ENCODE results near the gene TFAP2C. TPM values are rescaled to one million over a fixed set of nuclear protein-coding genes. Genes with fewer than 3 reads are reported as not detected.

Gene TFAP2C
- total and polyA plus RNA-seq, 10 of the 15 experiments (the other 5 are each of a cell fraction or from before 2014, with no cell fraction given) = 0.49 TPM; not detected in 9

GRCh38 chr20:56595746-56596475, 33.2 kb upstream of the TFAP2C start:
- BruUV-seq (replicated peaks) = no TSS peak
- ChIA-PET POLR2A (interaction anchor here (0.7 kb wide), 1 partner anchor 398 kb away, joined by 5 read pairs; no protein-coding TSS in a partner anchor), SMC1A (ENCODE audit: uncharacterized antibody, unreplicated experiment) (no interaction called here), CTCF (interaction anchor here (1.0 to 1.2 kb wide), 2 partner anchors 44 to 46 kb away, joined by 3 to 4 read pairs; no protein-coding TSS in a partner anchor), RAD21 (ENCODE audit: unreplicated experiment) (no interaction called here)
- H3K79me2 ChIP-seq (ENCODE audit: control insufficient read depth, insufficient read depth, low read length) = no peaks in the 10 kb centered on the region
- no peak overlapping the region for H3K27ac ChIP-seq (ENCODE audit: control insufficient read depth, insufficient read depth)
- H3K36me3 ChIP-seq (ENCODE audit: control insufficient read depth in 2 of 2, insufficient read depth in 2 of 2, low read length in 1 of 2) = no peaks in the 10 kb centered on the region
- intact Hi-C loops (cut with micrococcal nuclease; ENCODE audit: unreplicated experiment) (no loop called here), in situ Hi-C loops (cut with MboI) (no loop called here)
- H3K4me3 ChIP-seq = no peak overlapping the region
- no peaks in the 10 kb centered on the region for H3K9me3 ChIP-seq (replicated peaks; ENCODE audit: control insufficient read depth, insufficient read depth, low read length)
- TF ChIP-seq YBX1 (IDR thresholded peaks at IDR 0.05) (no peak), HCFC1 (IDR thresholded peaks at IDR 0.05; ENCODE audit: low read length) (no peak), SP1 (IDR thresholded peaks at IDR 0.05; ENCODE audit: low read depth, low read length) (no peak), POLR2AphosphoS2 (IDR thresholded peaks at IDR 0.05; ENCODE audit: low read depth, low read length) (no peak), POU2F2 (IDR thresholded peaks at IDR 0.05; ENCODE audit: borderline replicate concordance, low read depth, low read length) (no peak), ZBTB4 (CRISPR knock-in tag; IDR thresholded peaks at IDR 0.05) (no peak), HDAC2 (IDR thresholded peaks at IDR 0.05) (no peak), ZBTB40 (IDR thresholded peaks at IDR 0.05; ENCODE audit: borderline replicate concordance) (no peak), SUZ12 (IDR thresholded peaks at IDR 0.05; ENCODE audit: unreplicated experiment) (no peak), BMI1 (IDR thresholded peaks at IDR 0.05; ENCODE audit: borderline replicate concordance) (no peak), PAX8 (IDR thresholded peaks at IDR 0.05) (no peak), CBX3 (IDR thresholded peaks at IDR 0.05; ENCODE audit: borderline replicate concordance, low read depth) (no peak), ATF7 (IDR thresholded peaks at IDR 0.05; ENCODE audit: low read depth) (no peak), ZBED1 (IDR thresholded peaks at IDR 0.05; ENCODE audit: borderline replicate concordance) (no peak), CREM (IDR thresholded peaks at IDR 0.05; ENCODE audit: low read depth) (no peak), FOXM1 (IDR thresholded peaks at IDR 0.05; ENCODE audit: low read depth, low read length) (no peak)
- ATAC-seq = no peak
- no peak overlapping the region for H3K9ac ChIP-seq (ENCODE audit: control insufficient read depth, insufficient read depth, low read length)
- FAIRE-seq = no peak
- H3K4me2 ChIP-seq (ENCODE audit: control insufficient read depth, insufficient read depth) = no peak overlapping the region
- H3K4me1 ChIP-seq (ENCODE audit: control insufficient read depth, insufficient read depth, low read length) = no peaks in the 10 kb centered on the region
- no peaks in the 10 kb centered on the region for H3K27me3 ChIP-seq (replicated peaks in 1 of 2; ENCODE audit: control insufficient read depth in 2 of 2, insufficient read depth in 2 of 2, low read length in 1 of 2)
- no peaks in the 10 kb centered on the region for H4K20me1 ChIP-seq (ENCODE audit: control insufficient read depth, insufficient read depth)
- 50% methylated on average over 13 of the region's 17 CpGs for whole genome bisulfite sequencing (ENCODE audit: insufficient coverage, insufficient replicate concordance, low lambda C conversion rate, missing lambda C conversion rate)
- no peak overlapping the region for H2AFZ ChIP-seq (ENCODE audit: control insufficient read depth, low read depth, low read length)
- no peak for DNase-seq (ENCODE audit: low read depth, low spot score)

Measured in GM12878 (cell line).